Naive thymus-derived CD8-positive, alpha-beta T cell (primary cell): ENCODE results near the gene BTBD2. TPM values are rescaled to one million over a fixed set of nuclear protein-coding genes. Genes with fewer than 3 reads are reported as not detected.

Experiments
- ATAC-seq, 2 donors: fragments of 150-1000 bp; cut with Tn5 transposase in 1 of 2; sonication (Bioruptor Pico), chemical (Tn5 transposase) in 1 of 2; 1 replicate in 1 of 2; 2 replicates in 1 of 2; pipeline ENCODE4 v1.10.0; 2021; ENCODE audit warnings: mild to moderate bottlenecking in 2 of 2, moderate library complexity in 2 of 2
- POLR2A ChIA-PET: fragments of 350-600 bp; sonication (Branson Sonifier 250); formaldehyde crosslinking; loops from one replicate; lab custom pipeline; 2021; ENCODE audit warnings: antibody characterized with exemption; lab: Charles Lee
- DNase-seq, 10 donors: peaks; one replicate each; pipeline versions ENCODE4 v3.0.0 to v3.0.0-alpha.2; 2020 to 2022
- H3K27ac Mint-ChIP-seq, 10 donors: one replicate each; pipeline ENCODE4 v1.8.0; 2020 to 2022; ENCODE audit warnings: mild to moderate bottlenecking in 10 of 10, mixed read lengths in 10 of 10, moderate library complexity in 4 of 10, inconsistent platforms in 1 of 10
- H3K27me3 Mint-ChIP-seq, 5 donors: one replicate each; pipeline ENCODE4 v1.8.0; 2021 to 2022; ENCODE audit warnings: mixed read lengths in 5 of 5
- H3K36me3 Mint-ChIP-seq, 3 donors: one replicate each; pipeline ENCODE4 v1.8.0; 2020 to 2022; ENCODE audit warnings: mixed read lengths in 3 of 3, mild to moderate bottlenecking in 2 of 3, inconsistent platforms in 1 of 3
- H3K4me1 Mint-ChIP-seq, 4 donors: one replicate each; pipeline ENCODE4 v1.8.0; 2021 to 2022; ENCODE audit warnings: mixed read lengths in 4 of 4
- H3K4me3 Mint-ChIP-seq, 10 donors: one replicate each; pipeline ENCODE4 v1.8.0; 2020 to 2022; ENCODE audit warnings: mild to moderate bottlenecking in 10 of 10, mixed read lengths in 10 of 10, moderate library complexity in 6 of 10, inconsistent platforms in 1 of 10
- H3K9me3 Mint-ChIP-seq, 9 donors: one replicate each; pipeline ENCODE4 v1.8.0; 2020 to 2022; ENCODE audit warnings: mixed read lengths in 9 of 9, mild to moderate bottlenecking in 3 of 9, inconsistent platforms in 1 of 9, moderate library complexity in 1 of 9
- polyA plus RNA-seq, 3 donors: library from polyadenylated mRNA; unstranded; fragments of 300-500 nt; fragmentation: Illumina TruSeq; gene quantifications; one replicate each; pipeline ENCODE4 v1.2.3, GENCODE V29; 2021
- total RNA-seq, 8 experiments: library from RNA in 2 of 8; stranded (reverse) in 2 of 8; gene quantifications; one replicate each; pipeline ENCODE4 v1.2.3 and lab custom pipeline; 2021 to 2026

The BTBD2 gene
- total and polyA plus RNA-seq, 5 experiments from 2014 or later: 3.2 to 64.1 (median 7.3) TPM

DNA sequence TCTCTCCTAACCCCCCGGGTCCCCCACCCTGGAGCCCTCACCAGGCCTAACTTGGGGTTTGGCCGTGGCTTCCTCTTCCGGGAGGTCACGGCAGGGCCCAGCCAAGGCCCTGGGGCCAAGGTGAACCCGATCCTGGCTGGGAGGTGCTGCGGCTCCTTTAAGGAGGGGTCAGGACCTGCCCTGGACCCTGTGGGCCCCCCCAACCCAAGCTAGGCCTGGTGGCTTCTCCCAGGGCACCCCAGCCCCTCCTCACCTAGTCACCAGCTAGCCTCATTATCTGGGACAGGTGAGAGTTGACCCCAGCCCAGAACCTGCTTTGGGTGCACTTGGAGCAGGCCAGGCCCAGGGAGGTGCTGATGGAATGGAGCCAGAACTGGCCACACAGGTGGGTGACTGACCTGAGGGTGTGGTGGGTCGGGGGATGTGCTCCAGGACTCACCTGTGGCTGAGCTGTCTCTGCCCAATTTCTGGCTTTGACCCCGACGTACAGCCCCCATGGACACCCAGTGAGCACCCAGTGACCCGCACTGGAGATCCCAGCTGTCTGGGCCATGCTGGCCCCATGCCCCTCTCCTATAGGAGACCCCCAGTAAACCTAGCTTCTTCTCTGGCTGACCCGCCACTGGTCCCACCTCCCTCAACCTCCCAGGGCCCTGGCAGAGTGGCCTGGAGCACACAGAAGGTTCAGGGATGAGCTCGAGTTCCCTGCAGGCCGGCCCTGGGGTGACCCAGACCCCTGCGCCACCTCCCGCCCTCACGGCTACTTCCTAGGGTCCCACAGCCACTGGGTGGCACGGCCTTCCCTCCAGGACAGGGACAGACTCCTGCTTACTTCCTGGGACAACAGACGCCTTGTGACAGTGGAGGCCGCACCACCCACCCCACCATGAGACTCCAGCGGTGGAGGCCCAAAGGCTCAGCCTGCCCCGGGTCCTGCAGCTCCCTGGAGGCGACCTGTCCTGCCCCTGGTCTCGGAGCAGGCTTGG lies 42.3 kb upstream of the BTBD2 start:
- Mint-ChIP-seq H3K27ac (peak overlapping the region; percentile 53 to 95 (median 89)), H3K4me3 (peak overlapping the region in 8 of 10 donors; percentile 44 to 79 (median 65)), H3K9me3 (no peaks in the 10 kb centered on the region), H3K27me3 (no peaks in the 10 kb centered on the region), H3K4me1 (peaks cover 15 to 75% (median 54%) of the 10 kb centered on the region in 4 donors), H3K36me3 (no peaks in the 10 kb centered on the region)
- DNase-seq: no peak
- POLR2A ChIA-PET: interaction anchor here (0.8 to 17.6 kb wide), 11 partner anchors 8 to 37 kb away, joined by 3 to 255 read pairs (median 3); partner anchors contain the start of genes MKNK2 and MOB3A
- no peak for ATAC-seq

DNA sequence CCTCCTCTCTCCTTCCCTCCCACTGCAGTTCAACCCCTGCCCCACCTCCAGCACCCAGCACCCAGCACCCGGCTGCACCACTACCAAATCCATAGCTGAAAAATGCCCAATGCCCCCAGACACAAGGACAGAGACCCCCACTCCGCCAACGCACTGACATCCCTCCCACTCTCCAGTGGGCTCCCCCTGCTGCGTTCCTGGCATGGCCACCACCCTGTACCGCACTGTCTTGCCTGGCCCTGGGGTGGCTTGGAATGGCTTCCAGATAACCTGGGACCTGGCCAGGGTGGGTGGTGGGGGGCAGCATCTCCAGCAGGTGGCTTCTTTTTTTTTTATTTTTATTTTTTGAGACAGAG lies 41.3 kb upstream of the BTBD2 start:
- POLR2A ChIA-PET: interaction anchor here (0.7 to 17.6 kb wide), 7 partner anchors 7 to 788 kb away, joined by 3 to 255 read pairs (median 5); partner anchors contain the start of genes CIRBP, MKNK2 and MOB3A
- no peaks in the 10 kb centered on the region for H3K9me3 Mint-ChIP-seq
- H3K36me3 Mint-ChIP-seq: no peaks in the 10 kb centered on the region
- DNase-seq (no peak), ATAC-seq (no peak)
- peak overlapping the region; percentile 53 to 96 (median 88) for H3K27ac Mint-ChIP-seq
- peak overlapping the region in 8 of 10 donors; percentile 42 to 85 (median 64) for H3K4me3 Mint-ChIP-seq
- H3K4me1 Mint-ChIP-seq: peaks cover 18 to 74% (median 54%) of the 10 kb centered on the region in 4 donors
- no peaks in the 10 kb centered on the region for H3K27me3 Mint-ChIP-seq

- Mint-ChIP-seq H3K36me3 (no peaks in the 10 kb centered on the region), H3K9me3 (no peaks in the 10 kb centered on the region), H3K4me3 (peak overlapping the region in 8 of 10 donors; percentile 36 to 85 (median 66)), H3K4me1 (peaks cover 21 to 77% (median 57%) of the 10 kb centered on the region in 4 donors), H3K27ac (peak overlapping the region; percentile 89 to 95 (median 92)), H3K27me3 (no peaks in the 10 kb centered on the region)
- POLR2A ChIA-PET: interaction anchor here (0.6 to 17.6 kb wide), 8 partner anchors 6 to 787 kb away, joined by 3 to 255 read pairs (median 4); partner anchors contain the start of genes CIRBP, MKNK2 and MOB3A
- ATAC-seq (no peak), DNase-seq (no peak)
Observed at GRCh38 chr19:2055931-2056836, 40.7 kb upstream of the BTBD2 start.

GRCh38 chr19:2054763-2055162 lies 39.2 kb upstream of the BTBD2 start:
- Mint-ChIP-seq H3K4me3 (peak overlapping the region in 7 of 10 donors; percentile 32 to 75 (median 48)), H3K4me1 (peaks cover 17 to 70% (median 50%) of the 10 kb centered on the region in 4 donors), H3K27ac (peak overlapping the region; percentile 78 to 95 (median 91)), H3K9me3 (no peaks in the 10 kb centered on the region), H3K36me3 (no peaks in the 10 kb centered on the region), H3K27me3 (no peaks in the 10 kb centered on the region)
- ATAC-seq: no peak
- DNase-seq: no peak
- POLR2A ChIA-PET: interaction anchor here (0.7 to 17.6 kb wide), 7 partner anchors 13 to 1757 kb away, joined by 4 to 255 read pairs (median 21); partner anchors contain the start of gene MOB3A

DNA sequence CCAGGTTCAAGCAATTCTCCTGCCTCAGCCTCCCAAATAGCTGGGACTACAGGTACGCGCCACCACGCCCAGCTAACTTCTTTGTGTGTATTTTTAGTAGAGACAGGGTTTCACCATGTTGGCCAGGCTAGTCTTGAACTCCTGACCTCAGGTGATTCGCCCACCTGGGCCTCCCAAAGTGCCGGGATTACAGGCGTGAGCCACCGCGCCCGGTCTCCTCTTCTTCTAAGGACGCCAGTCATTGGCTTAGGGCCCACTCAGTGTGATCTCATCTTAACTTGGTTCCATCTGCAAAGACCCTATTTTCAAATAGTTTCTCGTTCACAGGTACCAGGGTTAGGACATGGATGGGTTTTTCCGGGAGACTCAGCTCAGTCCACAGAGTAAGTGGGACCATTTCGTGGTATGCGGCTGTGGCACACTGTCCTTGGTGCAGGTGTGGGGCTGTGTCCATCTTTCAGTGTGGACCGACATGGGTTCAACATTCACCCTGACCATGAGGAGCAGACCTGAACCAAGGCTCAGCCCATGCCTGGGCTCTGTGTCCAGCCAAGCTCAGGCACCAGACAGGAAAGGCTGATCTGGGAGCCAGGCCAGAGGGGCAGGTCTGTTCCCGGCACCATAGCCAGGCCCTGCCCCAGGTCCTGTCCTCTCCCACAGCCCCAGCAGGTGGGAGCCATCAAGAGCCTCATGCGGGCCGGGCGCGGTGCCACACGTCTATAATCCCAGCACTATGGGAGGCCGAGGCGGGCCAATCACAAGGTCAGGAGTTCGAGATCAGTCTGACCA lies 38.3 kb upstream of the BTBD2 start:
- POLR2A ChIA-PET: interaction anchor here (1.6 to 17.6 kb wide), 6 partner anchors 7 to 39 kb away, joined by 5 to 255 read pairs (median 92); partner anchors contain the start of gene MOB3A
- Mint-ChIP-seq H3K27ac (peak overlapping the region; percentile 56 to 97 (median 94)), H3K9me3 (no peaks in the 10 kb centered on the region), H3K4me1 (peaks cover 18 to 68% (median 57%) of the 10 kb centered on the region in 4 donors), H3K4me3 (peak overlapping the region in 1 of 10 donors; percentile 4), H3K27me3 (no peaks in the 10 kb centered on the region), H3K36me3 (no peaks in the 10 kb centered on the region)
- ATAC-seq: no peak
- DNase-seq: no peak

GRCh38 chr19:2051773-2052704 lies 36.5 kb upstream of the BTBD2 start:
- Mint-ChIP-seq H3K36me3 (no peaks in the 10 kb centered on the region), H3K27ac (peak overlapping the region; percentile 85 to 97 (median 96)), H3K4me3 (peak overlapping the region; percentile 66 to 91 (median 80)), H3K4me1 (peaks cover 20 to 65% (median 57%) of the 10 kb centered on the region in 4 donors), H3K27me3 (no peaks in the 10 kb centered on the region), H3K9me3 (no peaks in the 10 kb centered on the region)
- DNase-seq (peak in 9 of 10 donors; percentile 40 to 84 (median 63)), ATAC-seq (peak; percentile 22 to 54)
- POLR2A ChIA-PET: interaction anchor here (0.6 to 17.6 kb wide), 16 partner anchors 9 to 984 kb away, joined by 3 to 255 read pairs (median 6); partner anchors contain the start of genes BTBD2 and MOB3A

- Mint-ChIP-seq H3K9me3 (no peaks in the 10 kb centered on the region), H3K27me3 (no peaks in the 10 kb centered on the region), H3K4me1 (peaks cover 19 to 63% (median 56%) of the 10 kb centered on the region in 4 donors), H3K27ac (peak within 1 kb of the TSS; percentile 83 to 97 (median 96)), H3K4me3 (peak within 1 kb of the TSS; percentile 80 to 92 (median 88)), H3K36me3 (peaks cover 0 to 3% (median 0%) of the 10 kb centered on the region in 3 donors)
- ATAC-seq: peak; percentile 76
- peak; percentile 85 to 99 (median 96) for DNase-seq
- POLR2A ChIA-PET: interaction anchor here (0.6 to 17.6 kb wide), 12 partner anchors 10 to 155 kb away, joined by 3 to 255 read pairs (median 8); partner anchors contain the start of genes BTBD2 and MOB3A
Observed at GRCh38 chr19:2050991-2051772, 35.7 kb upstream of the BTBD2 start, which contains the start of gene MKNK2. MKNK2 (minus strand) TSS chr19:2051244; CDS start chr19:2050851, 393 bp downstream.

GRCh38 chr19:2050349-2050990 lies 35.0 kb upstream of the BTBD2 start:
- Mint-ChIP-seq H3K4me3 (peak overlapping the region; percentile 80 to 92 (median 88)), H3K4me1 (peaks cover 16 to 63% (median 53%) of the 10 kb centered on the region in 4 donors), H3K27ac (peak overlapping the region in 9 of 10 donors; percentile 71 to 93 (median 86)), H3K9me3 (no peaks in the 10 kb centered on the region), H3K27me3 (no peaks in the 10 kb centered on the region), H3K36me3 (peaks cover 0 to 8% (median 0%) of the 10 kb centered on the region in 3 donors)
- ATAC-seq (peak; percentile 1 to 7), DNase-seq (no peak)
- POLR2A ChIA-PET: interaction anchor here (0.8 to 17.6 kb wide), 6 partner anchors 10 to 47 kb away, joined by 3 to 255 read pairs (median 92); partner anchors contain the start of gene MOB3A

GRCh38 chr19:2049741-2050348 lies 34.3 kb upstream of the BTBD2 start:
- peak overlapping the region; percentile 68 to 93 (median 84) for H3K27ac Mint-ChIP-seq
- ATAC-seq (peak; percentile 16 to 31), DNase-seq (peak in 9 of 10 donors; percentile 42 to 85 (median 65))
- H3K4me1 Mint-ChIP-seq: peaks cover 13 to 61% (median 51%) of the 10 kb centered on the region in 4 donors
- H3K9me3 Mint-ChIP-seq: no peaks in the 10 kb centered on the region
- H3K36me3 Mint-ChIP-seq: peaks cover 0 to 9% (median 0%) of the 10 kb centered on the region in 3 donors
- POLR2A ChIA-PET: interaction anchor here (0.8 to 17.6 kb wide), 7 partner anchors 11 to 48 kb away, joined by 3 to 255 read pairs (median 72); partner anchors contain the start of gene MOB3A
- peak overlapping the region; percentile 80 to 92 (median 88) for H3K4me3 Mint-ChIP-seq
- H3K27me3 Mint-ChIP-seq: no peaks in the 10 kb centered on the region
